Vagina (tissue), 2 donors: ENCODE measurements around the gene DTX2. TPM values are rescaled to one million over a fixed set of nuclear protein-coding genes. Genes with fewer than 3 reads are reported as not detected.
"Not testable (repeated sequence)": the region's sequence is repeated elsewhere in the genome, so short reads cannot be mapped to it uniquely, and the experiment has no call there.

Experiments used
- DNase-seq, 2 donors: peaks; one replicate each; pipeline ENCODE4 v3.0.0-alpha.2; 2017; ENCODE audit errors: extremely low spot score in 2 of 2
- H3K27ac ChIP-seq: fragments of 200-600 bp; sonication (generic); one replicate; pipeline ENCODE4 v1.5.1; 2019
- H3K27me3 ChIP-seq: fragments of 200-600 bp; sonication (generic); one replicate; pipeline ENCODE4 v1.5.1; 2019
- H3K36me3 ChIP-seq, 2 donors: fragments of 200-600 bp; sonication (generic); one replicate each; pipeline ENCODE4 v1.5.1; 2017 to 2019
- H3K4me1 ChIP-seq: fragments of 200-600 bp; sonication (generic); one replicate; pipeline ENCODE4 v1.5.1; 2019
- H3K4me3 ChIP-seq, 2 donors: fragments of 200-600 bp; sonication (generic); 1 replicate in 1 of 2; 2 replicates in 1 of 2; pipeline ENCODE4 v1.5.1; 2016 to 2019
- H3K9me3 ChIP-seq: fragments of 200-600 bp; sonication (generic); one replicate; pipeline ENCODE4 v1.5.1; 2019
- POLR2A ChIP-seq, 2 donors: fragments of 450-650 bp; IDR thresholded peaks; one replicate each; pipeline ENCODE4 v1.6.1; 2017; ENCODE audit warnings: antibody characterized with exemption in 2 of 2, mild to moderate bottlenecking in 2 of 2, moderate library complexity in 2 of 2
- POLR2AphosphoS5 ChIP-seq, 2 donors: sonication (generic); formaldehyde crosslinking; IDR thresholded peaks; one replicate each; pipeline ENCODE4 v1.9.0; 2017; ENCODE audit warnings: antibody characterized with exemption in 2 of 2, mild to moderate bottlenecking in 2 of 2, low read depth in 1 of 2; ENCODE audit not compliant: insufficient read depth in 1 of 2
- intact Hi-C: fragments of 100-400 bp; cut with DNase I; formaldehyde crosslinking; loops from one replicate; pipeline ENCODE4 v1.15.1; 2023
- total RNA-seq: library from RNA; depleted of rRNA; stranded (reverse); fragments of >200 nt; gene quantifications from one replicate; pipeline ENCODE4 v1.2.3, GENCODE V29; 2016
- TF ChIP-seq, protein P1 (sequence below), 3 experiments: fragments of 450-650 bp in 2 of 3; fragments of 200-600 bp in 1 of 3; sonication (generic) in 1 of 3; IDR thresholded peaks; one replicate each; pipeline ENCODE4 v1.5.1; 2017 to 2019; ENCODE audit warnings: antibody characterized with exemption in 3 of 3, mild to moderate bottlenecking in 2 of 3, moderate library complexity in 2 of 3

Gene DTX2
- total RNA-seq, 1 donor from 2014 or later: 78.3 TPM

DNA sequence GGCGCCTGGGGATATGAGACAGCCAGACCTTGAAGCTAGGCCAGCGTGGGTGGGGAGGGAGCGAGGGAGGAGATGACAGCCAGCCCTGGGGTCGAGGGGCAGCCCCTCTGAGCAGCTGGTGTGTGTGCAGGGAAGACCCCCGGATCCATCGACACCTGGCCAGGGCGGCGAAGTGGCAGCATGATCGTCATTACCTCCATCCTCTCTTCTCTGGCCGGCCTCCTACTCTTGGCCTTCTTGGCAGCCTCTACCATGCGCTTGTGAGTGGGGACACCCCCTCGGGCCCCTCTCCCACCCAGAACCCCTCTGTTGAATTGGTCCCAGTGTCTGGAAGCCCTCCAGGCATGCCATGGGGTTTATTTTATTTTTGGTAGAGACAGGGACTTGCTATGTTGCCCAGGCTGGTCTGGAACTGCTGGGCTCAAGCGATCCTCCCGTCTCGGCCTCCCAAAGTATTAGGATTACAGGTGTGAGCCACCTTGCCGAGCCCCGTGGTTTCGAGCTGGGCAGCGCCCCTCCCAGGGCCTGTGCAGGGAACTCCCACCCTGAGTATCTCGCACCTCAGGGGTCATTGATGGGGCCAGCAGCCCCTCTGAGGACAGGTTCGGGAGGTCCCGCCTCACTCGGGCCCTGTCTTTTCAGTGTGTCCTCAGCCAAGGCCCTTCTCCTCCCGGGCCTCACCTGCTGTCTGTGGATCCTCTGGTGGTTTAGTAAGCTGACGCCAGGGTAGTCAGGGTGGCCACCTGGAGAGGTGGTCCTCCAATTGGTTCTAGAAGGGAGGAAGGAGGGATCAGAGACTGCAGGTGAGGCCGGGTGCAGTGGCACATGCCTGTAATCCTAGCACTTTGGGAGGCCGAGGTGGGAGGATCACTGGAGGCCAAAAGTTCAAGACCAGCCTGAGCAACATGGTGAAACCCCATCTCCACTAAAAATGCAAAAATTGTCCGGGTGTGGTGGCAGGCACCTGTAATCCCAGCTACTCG is 52.6 kb downstream of the DTX2 start:
- peak overlapping the region; percentile 60 for H3K27ac ChIP-seq
- DNase-seq: peak in 1 of 2 donors; percentile 87

DNA sequence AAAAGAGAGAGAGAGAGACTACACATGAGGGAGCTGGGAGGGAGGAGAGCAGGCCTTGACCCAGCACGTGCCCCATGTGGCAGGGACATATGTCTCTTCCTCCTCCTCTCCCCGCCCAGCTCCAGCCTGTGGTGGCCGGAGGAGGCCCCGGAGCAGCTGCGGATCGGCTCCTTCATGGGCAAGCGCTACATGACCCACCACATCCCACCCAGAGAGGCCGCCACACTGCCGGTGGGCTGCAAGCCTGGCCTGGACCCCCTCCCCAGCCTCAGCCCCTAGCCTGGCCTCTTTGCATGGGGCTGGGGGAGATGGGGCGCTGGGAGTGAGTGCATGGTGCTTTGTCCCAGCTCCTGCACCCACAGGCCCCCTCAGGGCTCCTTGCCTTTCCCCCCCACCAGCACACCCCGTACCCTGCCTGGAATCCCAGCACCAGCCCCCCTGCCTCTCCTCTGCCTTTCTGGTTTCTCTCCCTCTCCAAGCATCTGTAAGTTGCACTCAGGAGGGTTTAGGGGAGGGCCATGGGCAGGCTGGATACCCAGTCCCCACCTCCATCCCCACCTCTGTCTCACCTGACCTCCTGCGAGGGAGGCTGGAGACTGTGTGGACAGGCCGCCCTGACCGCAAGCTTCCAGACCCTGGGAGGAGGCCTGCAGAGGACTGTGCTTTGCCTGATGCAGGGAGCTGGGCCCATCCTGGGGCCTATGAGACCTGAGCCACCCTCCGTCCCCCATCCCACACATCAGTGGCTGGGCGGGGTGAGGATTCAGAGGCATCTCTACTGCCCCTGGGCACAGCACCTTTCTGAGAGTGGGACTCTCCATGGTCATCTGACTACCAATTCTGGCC is 53.6 kb downstream of the DTX2 start:
- intact Hi-C loops: no loop called here
- H3K27ac ChIP-seq: peak overlapping the region; percentile 60
- H3K4me3 ChIP-seq: peak overlapping the region in 1 of 2 donors; percentile 21
- no peaks in the 10 kb centered on the region for H3K27me3 ChIP-seq
- peaks cover 15% of the 10 kb centered on the region for H3K4me1 ChIP-seq
- TF ChIP-seq POLR2A (IDR thresholded peaks at IDR 0.05) (no peak), POLR2AphosphoS5 (IDR thresholded peaks at IDR 0.05; ENCODE audit: insufficient read depth in 1 of 2, low read depth in 1 of 2) (no peak)
- TF ChIP-seq, protein P1, sequence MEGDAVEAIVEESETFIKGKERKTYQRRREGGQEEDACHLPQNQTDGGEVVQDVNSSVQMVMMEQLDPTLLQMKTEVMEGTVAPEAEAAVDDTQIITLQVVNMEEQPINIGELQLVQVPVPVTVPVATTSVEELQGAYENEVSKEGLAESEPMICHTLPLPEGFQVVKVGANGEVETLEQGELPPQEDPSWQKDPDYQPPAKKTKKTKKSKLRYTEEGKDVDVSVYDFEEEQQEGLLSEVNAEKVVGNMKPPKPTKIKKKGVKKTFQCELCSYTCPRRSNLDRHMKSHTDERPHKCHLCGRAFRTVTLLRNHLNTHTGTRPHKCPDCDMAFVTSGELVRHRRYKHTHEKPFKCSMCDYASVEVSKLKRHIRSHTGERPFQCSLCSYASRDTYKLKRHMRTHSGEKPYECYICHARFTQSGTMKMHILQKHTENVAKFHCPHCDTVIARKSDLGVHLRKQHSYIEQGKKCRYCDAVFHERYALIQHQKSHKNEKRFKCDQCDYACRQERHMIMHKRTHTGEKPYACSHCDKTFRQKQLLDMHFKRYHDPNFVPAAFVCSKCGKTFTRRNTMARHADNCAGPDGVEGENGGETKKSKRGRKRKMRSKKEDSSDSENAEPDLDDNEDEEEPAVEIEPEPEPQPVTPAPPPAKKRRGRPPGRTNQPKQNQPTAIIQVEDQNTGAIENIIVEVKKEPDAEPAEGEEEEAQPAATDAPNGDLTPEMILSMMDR (IDR thresholded peaks at IDR 0.05): no peak
- no peaks in the 10 kb centered on the region for H3K36me3 ChIP-seq
- no peaks in the 10 kb centered on the region for H3K9me3 ChIP-seq
- peak in 1 of 2 donors; percentile 70 for DNase-seq

More for the DNA sequence above, 52.6 kb downstream of the DTX2 start:
- intact Hi-C loops: no loop called here
- TF ChIP-seq POLR2AphosphoS5 (IDR thresholded peaks at IDR 0.05; ENCODE audit: insufficient read depth in 1 of 2, low read depth in 1 of 2) (no peak), POLR2A (IDR thresholded peaks at IDR 0.05) (no peak)
- TF ChIP-seq, protein P1 (IDR thresholded peaks at IDR 0.05): no peak
- no peaks in the 10 kb centered on the region for H3K36me3 ChIP-seq
- H3K9me3 ChIP-seq: no peaks in the 10 kb centered on the region
- H3K4me3 ChIP-seq: no peak overlapping the region
- H3K27me3 ChIP-seq: no peaks in the 10 kb centered on the region
- H3K4me1 ChIP-seq: peaks cover 19% of the 10 kb centered on the region

DNA sequence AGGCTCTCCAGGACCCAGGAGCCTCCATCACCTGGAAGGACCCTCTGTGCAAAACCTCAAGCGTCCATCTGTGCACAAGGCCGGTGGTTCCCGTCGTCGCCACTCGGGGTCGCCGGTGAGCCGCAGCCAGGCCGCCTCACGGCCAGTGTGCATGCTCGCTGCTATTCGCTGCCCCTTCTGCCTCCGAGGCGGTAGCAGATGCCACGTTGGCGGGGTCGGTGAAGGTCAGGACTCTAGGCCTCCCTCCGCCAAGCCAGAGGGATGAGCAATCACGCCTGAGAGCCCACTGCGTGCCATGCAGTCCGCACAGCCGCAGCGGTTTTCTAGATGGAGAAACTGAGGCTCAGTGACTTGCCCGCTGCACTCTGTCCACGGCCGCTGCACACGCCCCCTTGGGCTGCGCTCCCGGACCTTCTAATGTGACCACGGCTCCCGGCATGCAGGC is 54.5 kb downstream of the DTX2 start:
- no peak overlapping the region for H3K27ac ChIP-seq
- no peaks in the 10 kb centered on the region for H3K36me3 ChIP-seq
- intact Hi-C loops: no loop called here
- H3K27me3 ChIP-seq: no peaks in the 10 kb centered on the region
- H3K9me3 ChIP-seq: no peaks in the 10 kb centered on the region
- DNase-seq: no peak
- no peak overlapping the region for H3K4me3 ChIP-seq
- no peak for TF ChIP-seq POLR2A (IDR thresholded peaks at IDR 0.05)
- TF ChIP-seq, protein P1 (IDR thresholded peaks at IDR 0.05): peak in 1 of 3 experiments; percentile 49
- H3K4me1 ChIP-seq: peaks cover 11% of the 10 kb centered on the region

DNA sequence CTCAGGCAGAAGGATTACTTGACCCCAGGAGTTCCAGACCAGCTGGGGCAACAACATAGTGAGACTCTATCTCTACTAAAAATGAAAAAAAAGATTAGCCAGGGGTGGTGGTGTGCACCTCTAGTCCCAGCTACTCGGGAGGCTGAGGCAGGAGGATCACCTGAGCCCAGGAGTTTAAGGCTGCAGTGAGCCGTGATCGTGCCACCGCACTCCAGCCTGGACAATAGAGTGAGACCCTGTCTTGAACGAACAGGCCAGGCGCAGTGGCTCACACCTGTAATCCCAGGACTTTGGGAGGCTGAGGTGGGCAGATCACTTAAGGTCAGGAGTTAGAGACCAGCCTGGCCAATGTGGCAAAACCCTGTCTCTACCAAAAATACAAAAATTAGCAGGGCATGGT is 55.4 kb downstream of the DTX2 start:
- intact Hi-C loops, H3K27ac ChIP-seq, H3K9me3 ChIP-seq, H3K36me3 ChIP-seq, H3K27me3 ChIP-seq, DNase-seq, H3K4me3 ChIP-seq: not testable (repeated sequence)
- peaks cover 11% of the 10 kb centered on the region for H3K4me1 ChIP-seq

DNA sequence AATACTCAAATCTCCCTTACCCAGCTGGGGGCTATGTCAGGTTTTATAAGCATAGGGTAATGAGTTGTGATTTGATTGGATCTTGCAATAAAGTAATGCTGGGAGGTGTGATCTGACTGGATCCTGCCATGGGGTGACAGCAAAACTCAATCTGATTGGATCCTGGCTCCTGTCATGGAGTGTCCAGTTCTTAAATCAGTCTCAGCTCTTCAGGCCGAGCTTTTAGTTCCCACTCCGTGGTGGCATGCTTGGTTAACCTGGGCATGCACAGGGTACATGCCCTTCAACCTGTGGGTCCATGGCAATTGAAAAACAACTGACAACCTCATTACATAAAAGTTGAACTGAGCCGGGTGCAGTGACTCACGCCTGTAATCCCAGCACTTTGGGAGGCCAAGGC is 64.7 kb downstream of the DTX2 start:
- H3K27me3 ChIP-seq, H3K4me3 ChIP-seq, H3K27ac ChIP-seq, intact Hi-C loops, DNase-seq, H3K4me1 ChIP-seq, H3K36me3 ChIP-seq, H3K9me3 ChIP-seq: not testable (repeated sequence)

DNA sequence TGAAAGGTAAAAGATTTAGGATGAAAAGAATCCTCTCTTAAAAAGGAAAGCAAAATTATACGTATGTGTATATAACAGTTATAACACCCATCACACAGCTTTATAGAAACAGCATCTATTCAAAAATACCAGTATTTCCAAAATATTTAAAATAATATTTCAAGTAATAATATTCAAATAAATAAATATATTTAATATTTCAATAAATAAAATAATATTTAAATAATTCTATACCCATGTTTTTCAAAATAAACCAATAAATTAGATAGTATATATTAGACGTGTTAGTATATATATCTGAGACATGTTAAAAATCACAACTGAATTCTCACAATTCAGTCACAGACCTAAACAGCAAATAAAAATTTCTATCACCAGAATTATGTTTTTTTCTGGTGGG is 70.1 kb downstream of the DTX2 start:
- H3K27ac ChIP-seq, H3K36me3 ChIP-seq, DNase-seq, H3K9me3 ChIP-seq, intact Hi-C loops, H3K27me3 ChIP-seq, H3K4me1 ChIP-seq, H3K4me3 ChIP-seq: not testable (repeated sequence)

DNA sequence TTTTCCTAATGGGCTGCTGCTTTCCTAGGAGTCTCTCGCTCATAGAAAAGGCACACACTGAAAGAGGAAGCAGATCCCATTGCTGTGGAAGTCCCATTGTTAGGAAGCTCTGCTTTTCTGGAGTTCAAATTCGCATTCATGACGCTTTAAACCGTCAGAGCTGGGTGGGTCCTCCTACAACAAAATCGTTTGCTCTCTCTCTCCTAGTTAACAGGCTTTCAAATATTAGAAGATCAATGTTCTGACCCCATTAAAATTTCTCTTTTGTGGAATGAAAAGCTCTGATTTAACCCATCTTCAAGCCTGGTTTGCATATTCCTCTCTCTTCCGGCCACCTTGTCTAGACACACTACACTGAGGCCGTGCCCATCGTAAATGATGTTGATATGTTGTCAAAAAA is 81.7 kb downstream of the DTX2 start, which contains the start of gene SPDYE16:
SPDYE16 (minus strand) TSS at position 101 of the 400 bp plus-strand sequence. CDS start 1,838 bp downstream, outside the sequence.
- H3K36me3 ChIP-seq, H3K4me3 ChIP-seq, intact Hi-C loops, H3K4me1 ChIP-seq, H3K9me3 ChIP-seq, H3K27ac ChIP-seq, H3K27me3 ChIP-seq, DNase-seq: not testable (repeated sequence)
